ENCODE data around the gene RNF217.
A peak's percentile ranks its signal among the peaks of the same experiment; 100 is the strongest.
"Not testable (repeated sequence)": the region's sequence is repeated elsewhere in the genome, so short reads cannot be mapped to it uniquely, and the experiment has no call there.

The RNF217 gene

DNA sequence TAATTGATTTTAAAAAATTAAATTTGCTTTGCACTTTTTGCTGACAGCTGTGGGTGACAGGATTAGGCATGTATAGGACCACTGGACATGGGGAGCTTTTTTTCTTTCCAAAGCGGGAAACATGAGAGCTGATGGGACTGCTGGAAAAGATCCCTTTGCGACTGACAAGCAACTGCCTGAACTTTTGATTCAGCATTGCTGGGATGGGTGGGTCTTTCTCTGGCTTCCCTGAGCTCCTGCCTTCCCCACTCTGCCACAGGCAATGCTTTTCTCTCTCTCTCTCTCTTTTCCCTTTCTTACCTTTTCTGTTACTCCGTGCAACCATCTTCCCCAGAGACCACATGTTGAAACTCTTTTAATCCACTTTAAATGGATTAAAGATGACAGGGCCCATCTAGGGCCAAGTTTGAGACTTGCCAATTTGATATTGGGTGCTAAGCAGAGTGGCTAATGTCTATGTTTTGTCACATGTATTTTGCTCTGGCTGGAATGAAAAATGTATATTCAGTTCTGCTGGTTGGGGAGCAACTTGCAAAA lies 157.9 kb downstream of the RNF217 start:
- Histone ChIP-seq H3K36me3 (replicated peaks) (no peaks in the 10 kb centered on the region), H3K27me3 (ENCODE audit: low read depth) (peaks cover 6% of the 10 kb centered on the region), H3K4me1 (peaks cover 11% of the 10 kb centered on the region), H3K9me3 (no peaks in the 10 kb centered on the region), H3K4me3 (no peak overlapping the region)
- in situ Hi-C loops (cut with MboI; ENCODE audit: low sequenced_read_pairs): no loop called here
- peak; percentile 39 to 48 for DNase-seq (ENCODE audit: low spot score in 2 of 2)

DNA sequence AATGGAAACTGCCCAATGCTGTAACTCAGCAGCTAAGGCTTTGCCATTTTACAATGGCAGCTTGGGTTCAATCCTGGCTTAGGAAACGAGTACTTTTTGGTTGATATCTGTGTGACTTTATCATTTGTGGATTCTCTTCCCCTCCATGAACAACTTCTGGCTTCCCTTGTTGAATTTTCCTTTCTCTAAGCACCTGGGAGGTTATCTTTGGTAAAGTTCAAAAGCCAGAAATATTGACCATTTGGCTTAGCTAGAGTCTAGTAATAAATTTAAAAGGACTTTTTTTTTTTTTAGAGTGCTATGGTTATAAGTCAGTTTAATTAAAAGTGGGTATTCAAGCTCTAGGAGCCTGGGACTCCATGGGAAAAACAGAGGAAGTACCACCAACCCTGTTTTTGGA lies 159.7 kb downstream of the RNF217 start:
- Histone ChIP-seq H3K4me1 (peaks cover 11% of the 10 kb centered on the region), H3K27me3 (ENCODE audit: low read depth) (no peaks in the 10 kb centered on the region), H3K36me3 (replicated peaks) (no peaks in the 10 kb centered on the region), H3K4me3 (no peak overlapping the region), H3K9me3 (no peaks in the 10 kb centered on the region)
- DNase-seq (ENCODE audit: low spot score in 2 of 2): no peak
- in situ Hi-C loops (cut with MboI; ENCODE audit: low sequenced_read_pairs): no loop called here

DNA sequence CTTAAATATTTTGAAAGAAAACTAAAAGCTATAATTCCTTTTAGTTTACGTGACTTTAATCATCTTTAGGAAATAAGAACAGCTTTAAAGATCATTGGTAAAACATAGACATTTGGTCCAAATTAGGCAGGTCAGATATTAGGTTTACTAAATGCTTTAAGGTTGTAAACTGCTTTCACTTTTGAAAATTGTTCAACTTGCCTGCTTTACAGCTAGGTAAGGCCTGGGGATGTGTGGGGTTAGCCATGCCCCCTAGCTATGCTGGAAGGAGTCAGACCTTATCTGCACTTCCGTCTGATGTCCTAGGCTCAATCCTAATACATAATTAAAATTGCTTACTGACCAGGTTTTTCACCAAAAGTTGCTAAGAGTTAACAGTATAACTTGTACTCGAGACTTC lies 160.8 kb downstream of the RNF217 start:
- in situ Hi-C loops (cut with MboI; ENCODE audit: low sequenced_read_pairs): no loop called here
- peaks cover 11% of the 10 kb centered on the region for H3K4me1 ChIP-seq
- no peak for DNase-seq (ENCODE audit: low spot score in 2 of 2)
- H3K27me3 ChIP-seq (ENCODE audit: low read depth): no peaks in the 10 kb centered on the region
- H3K36me3 ChIP-seq (replicated peaks): no peaks in the 10 kb centered on the region
- H3K4me3 ChIP-seq: no peak overlapping the region
- no peaks in the 10 kb centered on the region for H3K9me3 ChIP-seq

DNA sequence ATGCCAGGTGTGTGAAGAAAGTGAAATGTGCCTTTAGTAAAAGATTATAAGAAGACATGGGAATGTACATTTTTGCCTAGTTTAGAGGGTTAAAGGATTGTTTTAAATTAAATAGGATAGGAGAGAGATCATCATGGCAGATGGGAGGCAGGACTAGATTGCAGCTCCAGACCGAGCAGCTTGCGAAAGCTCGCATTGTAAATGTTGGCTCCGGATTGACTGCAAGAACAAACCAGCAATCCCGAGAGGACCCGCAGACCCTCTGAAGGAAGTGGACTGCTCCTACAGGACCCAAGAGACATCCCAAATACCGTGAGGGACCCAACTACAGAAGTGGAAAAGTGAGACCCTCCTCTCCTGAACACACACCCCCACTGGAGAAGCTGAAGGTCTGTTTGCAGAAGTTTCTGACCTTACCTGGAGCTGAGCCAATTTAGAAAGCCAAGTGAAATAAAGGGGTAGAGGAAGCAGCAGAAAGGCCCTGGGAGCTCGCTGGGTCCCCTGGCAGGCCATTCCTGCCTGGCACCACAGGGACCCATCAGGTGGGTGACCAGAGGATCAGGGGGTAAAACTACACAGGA lies 161.3 kb downstream of the RNF217 start:
- Histone ChIP-seq H3K9me3 (no peaks in the 10 kb centered on the region), H3K36me3 (replicated peaks) (no peaks in the 10 kb centered on the region), H3K4me3 (no peak overlapping the region), H3K27me3 (ENCODE audit: low read depth) (no peaks in the 10 kb centered on the region), H3K4me1 (peaks cover 11% of the 10 kb centered on the region)
- in situ Hi-C loops (cut with MboI; ENCODE audit: low sequenced_read_pairs): no loop called here
- no peak for DNase-seq (ENCODE audit: low spot score in 2 of 2)

DNA sequence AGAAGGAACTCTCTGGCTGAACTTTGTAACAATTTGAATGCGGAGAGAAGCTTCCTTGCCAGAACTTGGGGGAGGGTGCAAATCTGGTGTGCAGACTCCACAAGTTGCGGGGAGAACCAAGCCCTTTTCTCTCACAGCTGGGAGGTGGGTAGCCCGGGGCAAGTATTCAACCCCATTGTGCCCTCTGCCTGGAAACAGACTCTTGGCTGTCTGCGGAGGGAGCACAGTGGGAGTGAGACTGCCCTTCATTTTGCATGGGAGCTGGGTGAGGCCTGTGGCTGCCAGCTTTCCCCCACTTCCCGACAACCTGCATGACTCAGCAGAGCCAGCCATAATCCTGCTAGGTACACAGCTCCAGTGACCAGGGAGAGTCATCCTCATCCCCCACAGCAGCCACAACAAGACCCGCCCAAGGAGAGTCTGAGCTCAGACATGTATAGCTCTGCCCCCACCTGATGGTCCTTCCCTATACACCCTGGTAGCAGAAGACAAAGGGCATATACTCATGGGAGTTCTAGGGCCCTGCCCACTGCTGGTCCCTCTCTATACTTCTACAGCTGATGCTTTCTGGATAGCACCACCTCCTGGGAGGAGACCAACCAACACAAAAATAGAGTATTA lies 161.9 kb downstream of the RNF217 start:
- in situ Hi-C loops (cut with MboI; ENCODE audit: low sequenced_read_pairs): no loop called here
- Histone ChIP-seq H3K27me3 (ENCODE audit: low read depth) (no peaks in the 10 kb centered on the region), H3K4me1 (peaks cover 11% of the 10 kb centered on the region), H3K36me3 (replicated peaks) (no peaks in the 10 kb centered on the region), H3K4me3 (no peak overlapping the region), H3K9me3 (no peaks in the 10 kb centered on the region)
- DNase-seq (ENCODE audit: low spot score in 2 of 2): no peak

DNA sequence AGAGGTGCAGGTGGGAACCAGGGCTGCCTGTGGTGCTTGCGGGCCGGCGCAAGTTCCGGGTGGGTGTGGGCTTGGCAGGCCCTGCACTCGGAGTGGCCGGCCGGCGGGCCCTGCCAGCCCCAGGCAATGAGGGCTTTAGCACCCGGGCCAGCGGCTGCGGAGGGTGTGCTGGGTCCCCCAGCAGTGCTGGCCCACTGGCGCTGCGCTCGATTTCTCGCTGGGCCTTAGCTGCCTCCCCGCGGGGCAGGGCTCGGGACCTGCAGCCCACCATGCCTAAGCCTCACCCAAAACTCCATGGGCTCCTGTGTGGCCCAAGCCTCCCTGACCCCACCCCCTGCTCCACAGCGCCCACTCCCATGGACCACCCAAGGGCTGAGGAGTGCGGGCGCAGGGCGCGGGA lies 163.6 kb downstream of the RNF217 start:
- H3K9me3 ChIP-seq; H3K4me3 ChIP-seq; H3K27me3 ChIP-seq (ENCODE audit: low read depth); H3K4me1 ChIP-seq; in situ Hi-C loops (cut with MboI; ENCODE audit: low sequenced_read_pairs); H3K36me3 ChIP-seq (replicated peaks); DNase-seq (ENCODE audit: low spot score in 2 of 2): not testable (repeated sequence)

DNA sequence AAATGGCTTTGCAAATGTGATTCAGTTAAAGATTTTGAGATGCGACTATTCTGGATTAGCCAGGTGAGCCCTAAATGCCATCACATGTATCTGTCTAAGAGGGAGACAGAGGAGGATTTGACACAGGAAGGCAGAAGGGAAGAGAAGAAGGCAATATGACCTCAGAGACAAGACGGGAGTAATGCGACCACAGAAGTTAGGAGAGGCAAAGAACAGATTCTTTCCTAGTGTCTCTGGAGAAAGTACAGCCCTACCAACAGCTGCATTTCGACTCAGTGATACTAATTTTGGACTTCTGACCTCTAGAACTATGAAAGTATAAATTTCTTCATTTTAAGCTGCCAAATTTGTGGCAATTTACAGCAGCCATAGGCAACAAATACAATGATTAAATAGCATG lies 167.1 kb downstream of the RNF217 start:
- in situ Hi-C loops (cut with MboI; ENCODE audit: low sequenced_read_pairs): no loop called here
- H3K4me3 ChIP-seq: no peak overlapping the region
- H3K27me3 ChIP-seq (ENCODE audit: low read depth): no peaks in the 10 kb centered on the region; the same call in 1 of the 2 replicates
- H3K4me1 ChIP-seq: no peaks in the 10 kb centered on the region
- H3K9me3 ChIP-seq: no peaks in the 10 kb centered on the region
- H3K36me3 ChIP-seq (replicated peaks): no peaks in the 10 kb centered on the region
- DNase-seq (ENCODE audit: low spot score in 2 of 2): no peak

DNA sequence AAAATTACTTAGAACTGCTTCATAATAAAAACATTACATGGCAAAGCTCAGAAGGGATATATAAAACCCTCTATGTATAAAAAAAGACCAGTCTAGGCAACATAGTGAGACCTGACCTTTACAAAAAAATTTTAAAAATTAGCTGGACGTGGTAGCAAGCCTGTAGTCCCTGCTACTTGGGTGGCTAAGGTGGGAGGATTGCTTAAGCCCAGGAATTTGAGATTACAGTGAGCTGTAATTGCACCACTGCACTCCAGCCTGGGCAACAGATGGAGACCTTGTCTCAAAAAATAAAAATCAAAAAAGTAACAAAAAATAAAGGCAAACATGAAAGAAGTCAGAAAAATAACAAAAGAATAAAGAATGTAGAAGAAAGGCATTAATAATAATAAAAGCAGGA lies 169.8 kb downstream of the RNF217 start:
- in situ Hi-C loops (cut with MboI; ENCODE audit: low sequenced_read_pairs): no loop called here
- Histone ChIP-seq H3K4me1 (no peaks in the 10 kb centered on the region), H3K9me3 (no peaks in the 10 kb centered on the region), H3K4me3 (no peak overlapping the region), H3K27me3 (ENCODE audit: low read depth) (no peaks in the 10 kb centered on the region; the same call in 1 of the 2 replicates), H3K36me3 (replicated peaks) (no peaks in the 10 kb centered on the region)
- DNase-seq (ENCODE audit: low spot score in 2 of 2): no peak

DNA sequence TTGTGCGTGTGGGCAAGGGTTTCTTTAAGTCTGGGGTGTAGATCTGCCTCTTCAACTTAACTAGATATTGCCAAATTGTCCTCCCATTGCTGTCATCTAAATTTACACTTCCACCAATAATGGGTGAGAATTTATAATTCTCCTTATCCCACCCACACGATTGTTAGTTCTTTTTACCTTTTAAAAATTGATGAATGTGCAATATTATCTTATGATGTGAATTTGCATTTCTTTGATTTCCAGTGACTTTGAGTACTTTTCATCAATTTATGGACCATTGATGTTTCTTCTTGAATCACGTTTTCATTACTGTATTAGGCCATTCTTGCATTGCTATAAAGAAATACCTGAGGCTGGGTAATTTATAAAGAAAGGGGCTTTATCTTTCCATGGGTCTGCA lies 174.1 kb downstream of the RNF217 start:
- no peak for DNase-seq (ENCODE audit: low spot score in 2 of 2)
- H3K4me3 ChIP-seq: no peak overlapping the region
- in situ Hi-C loops (cut with MboI; ENCODE audit: low sequenced_read_pairs): no loop called here
- no peaks in the 10 kb centered on the region for H3K9me3 ChIP-seq
- H3K27me3 ChIP-seq (ENCODE audit: low read depth): no peaks in the 10 kb centered on the region; the same call in 1 of the 2 replicates
- H3K4me1 ChIP-seq: peaks cover 3% of the 10 kb centered on the region; the same call in 1 of the 2 replicates
- H3K36me3 ChIP-seq (replicated peaks): no peaks in the 10 kb centered on the region

DNA sequence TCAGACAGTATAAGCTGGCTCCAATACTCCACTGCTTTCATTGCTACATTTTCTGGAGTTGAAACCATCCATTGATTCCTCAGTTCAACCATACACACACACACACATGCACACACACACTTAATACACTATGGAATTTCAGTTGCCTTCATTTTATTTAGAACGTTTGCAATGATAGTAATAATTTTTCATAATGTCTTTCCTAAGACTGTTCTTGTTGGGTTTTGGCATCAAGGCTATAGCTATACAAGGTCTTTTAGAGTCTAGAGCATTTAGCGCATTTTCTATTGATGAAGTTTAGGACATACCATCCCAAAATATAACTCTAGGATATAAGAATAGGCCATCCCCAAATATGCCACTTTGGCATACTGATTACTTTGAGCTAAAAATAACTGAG lies 175.8 kb downstream of the RNF217 start:
- in situ Hi-C loops (cut with MboI; ENCODE audit: low sequenced_read_pairs): no loop called here
- Histone ChIP-seq H3K4me3 (no peak overlapping the region), H3K4me1 (peaks cover 5% of the 10 kb centered on the region; the same call in 1 of the 2 replicates), H3K27me3 (ENCODE audit: low read depth) (no peaks in the 10 kb centered on the region), H3K36me3 (replicated peaks) (no peaks in the 10 kb centered on the region), H3K9me3 (no peaks in the 10 kb centered on the region)
- no peak for DNase-seq (ENCODE audit: low spot score in 2 of 2)

DNA sequence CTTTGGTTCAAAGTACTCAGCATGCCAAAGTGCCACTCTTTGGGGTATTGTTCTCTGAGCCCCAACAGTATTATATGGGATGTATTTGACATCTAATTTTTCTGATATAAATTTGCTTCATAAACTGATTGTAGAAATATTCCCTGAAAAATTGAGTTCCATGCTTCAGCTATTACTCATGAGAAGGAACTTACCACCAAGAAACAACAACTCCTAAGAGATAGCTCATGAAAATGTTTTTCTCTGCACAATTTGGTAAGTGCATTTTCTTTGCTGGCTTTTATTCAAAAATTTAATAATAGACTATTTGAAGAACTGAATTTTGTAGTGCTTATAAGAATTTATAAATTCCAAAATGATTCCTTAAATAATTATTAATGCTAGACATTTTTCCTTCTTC lies 178.6 kb downstream of the RNF217 start:
- Histone ChIP-seq H3K4me3 (no peak overlapping the region), H3K9me3 (no peaks in the 10 kb centered on the region; the same call in 1 of the 2 replicates), H3K4me1 (peaks cover 5% of the 10 kb centered on the region; the same call in 1 of the 2 replicates), H3K36me3 (replicated peaks) (no peaks in the 10 kb centered on the region), H3K27me3 (ENCODE audit: low read depth) (no peaks in the 10 kb centered on the region)
- no peak for DNase-seq (ENCODE audit: low spot score in 2 of 2)
- in situ Hi-C loops (cut with MboI; ENCODE audit: low sequenced_read_pairs): no loop called here
